ENCODE measurements around the gene MED31. TPM values are rescaled to one million over a fixed set of nuclear protein-coding genes. Genes with fewer than 3 reads are reported as not detected.

MED31 gene
- total RNA-seq, 1 donor from 2014 or later, result 21.0 TPM

DNA sequence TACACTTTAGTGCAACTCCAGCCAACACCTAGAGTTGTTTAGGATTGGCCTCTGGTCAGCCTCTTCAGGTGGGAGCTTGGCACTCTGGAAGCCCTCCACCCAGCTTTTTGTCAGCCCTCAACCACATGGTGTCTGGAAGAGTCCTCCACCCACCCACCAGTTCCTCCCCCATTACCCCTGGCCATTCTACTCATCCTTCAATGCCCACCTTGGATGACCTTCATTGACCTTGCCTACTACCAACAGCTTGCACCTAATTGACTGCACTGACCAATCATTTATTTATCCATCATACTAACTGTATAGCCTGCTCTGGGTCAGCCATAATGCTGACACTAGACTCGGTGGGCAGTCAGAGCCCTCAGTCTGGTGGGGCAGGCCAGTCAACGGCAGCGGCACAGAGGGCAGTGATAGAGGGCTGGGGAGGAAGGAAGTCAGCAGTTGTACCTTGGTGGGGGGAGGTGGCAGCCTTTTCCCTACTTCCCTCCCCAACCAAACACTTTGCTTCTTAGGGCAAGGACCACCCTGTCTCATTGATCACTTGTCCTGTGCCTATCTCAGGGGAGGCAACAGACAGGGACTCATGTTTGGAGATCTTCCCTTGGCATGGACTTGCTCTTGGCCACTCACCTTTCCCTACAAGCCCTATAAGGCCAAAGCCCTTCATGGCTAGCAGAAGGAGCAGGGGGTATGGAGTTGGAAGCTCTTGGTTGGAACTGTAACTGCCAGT, 32.5 kb upstream of the MED31 start:
- H3K4me3 ChIP-seq (ENCODE audit: insufficient read depth, low read depth, low read length), result no peak overlapping the region
- H3K27me3 ChIP-seq (ENCODE audit: insufficient read depth, low read length), result peaks cover 2% of the 10 kb centered on the region
- Mint-ChIP-seq H3K27me3 (ENCODE audit: low read depth, unreplicated experiment) (peaks cover 52% of the 10 kb centered on the region), H3K4me3 (ENCODE audit: unreplicated experiment) (peak overlapping the region; percentile 46), H3K27ac (ENCODE audit: unreplicated experiment) (no peak overlapping the region), H3K4me1 (ENCODE audit: low read depth, unreplicated experiment) (peaks cover 6% of the 10 kb centered on the region), H3K9me3 (ENCODE audit: unreplicated experiment) (peaks cover 3% of the 10 kb centered on the region), H3K36me3 (ENCODE audit: low read depth, unreplicated experiment) (no peaks in the 10 kb centered on the region)
- H3K79me2 ChIP-seq (ENCODE audit: insufficient read depth, low read length), result no peaks in the 10 kb centered on the region
- no peak overlapping the region for H3K9ac ChIP-seq (ENCODE audit: low read length)
- no peaks in the 10 kb centered on the region for H3K9me3 ChIP-seq (ENCODE audit: insufficient read depth, low read depth, low read length)
- no peak for FAIRE-seq
- TF ChIP-seq EZH2 (IDR thresholded peaks at IDR 0.05; ENCODE audit: insufficient read depth, low read length) (no peak), CTCF (IDR thresholded peaks at IDR 0.05; ENCODE audit: insufficient read depth, low read depth, low read length) (no peak)
- no peak overlapping the region for H2AFZ ChIP-seq (ENCODE audit: low read depth, low read length)
- H3K27ac ChIP-seq (ENCODE audit: low read depth, low read length), result no peak overlapping the region
- H3K4me1 ChIP-seq (ENCODE audit: insufficient read depth, low read length), result no peaks in the 10 kb centered on the region
- H3K36me3 ChIP-seq (ENCODE audit: insufficient read depth, low read length), result no peaks in the 10 kb centered on the region
- no peak for DNase-seq (ENCODE audit: low read depth)
- no peak overlapping the region for H3K4me2 ChIP-seq (ENCODE audit: low read length)
- no peaks in the 10 kb centered on the region for H4K20me1 ChIP-seq (ENCODE audit: insufficient read depth, low read length)

DNA sequence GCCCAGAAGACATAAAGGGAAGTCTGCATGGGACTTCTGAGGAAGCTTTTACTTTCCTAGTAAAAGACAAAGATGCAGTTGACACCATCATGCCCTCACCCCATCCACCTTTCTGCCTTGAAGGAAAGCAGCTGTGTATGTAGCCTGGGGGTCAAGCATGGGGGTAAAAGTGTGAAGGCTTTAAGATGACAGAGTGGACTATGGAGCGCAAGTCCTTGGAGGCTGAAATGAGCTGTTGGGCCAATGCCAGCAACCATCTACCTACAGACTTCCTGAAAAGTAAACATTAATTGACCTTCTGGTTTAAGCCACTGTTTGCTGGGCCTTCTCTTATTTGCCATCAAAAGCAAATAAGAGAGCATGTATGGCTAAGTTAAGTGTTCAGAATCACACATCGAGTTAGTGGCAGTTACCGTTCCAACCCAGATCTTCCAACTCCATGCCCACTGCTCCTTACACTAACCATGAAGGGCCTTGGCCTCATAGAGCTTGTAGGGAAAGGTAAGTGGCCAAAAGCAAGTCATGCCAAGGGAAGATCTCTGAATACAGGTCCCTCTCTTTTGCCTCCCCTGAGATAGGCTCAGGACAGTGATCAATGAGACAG, 31.8 kb upstream of the MED31 start:
- peaks cover 52% of the 10 kb centered on the region for H3K27me3 Mint-ChIP-seq (ENCODE audit: low read depth, unreplicated experiment)
- DNase-seq (ENCODE audit: low read depth), result no peak
- no peak for TF ChIP-seq CTCF (IDR thresholded peaks at IDR 0.05; ENCODE audit: insufficient read depth, low read depth, low read length)
- TF ChIP-seq EZH2 (IDR thresholded peaks at IDR 0.05; ENCODE audit: insufficient read depth, low read length), result no peak

DNA sequence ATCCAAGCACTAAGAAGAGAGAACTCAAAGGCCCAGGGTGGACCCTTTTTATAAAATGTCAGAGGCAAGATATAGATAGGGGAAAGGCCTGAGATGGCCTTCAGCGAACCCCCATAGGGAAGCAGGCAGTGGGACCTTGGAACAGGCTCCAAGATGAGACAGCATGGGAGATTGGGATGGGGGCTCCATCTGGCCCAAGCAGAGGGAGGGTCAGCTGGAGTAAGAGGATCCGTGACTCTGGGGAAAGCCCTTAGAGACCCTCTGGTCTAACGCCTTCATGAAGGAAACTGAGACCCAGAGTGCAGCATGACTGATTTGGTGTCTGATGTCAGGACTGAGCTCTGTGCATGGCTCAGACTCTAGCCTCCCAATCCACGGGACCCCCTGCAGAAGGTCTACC, 30.9 kb upstream of the MED31 start:
- H3K27ac ChIP-seq (ENCODE audit: low read depth, low read length), result no peak overlapping the region
- H3K9ac ChIP-seq (ENCODE audit: low read length), result no peak overlapping the region
- FAIRE-seq, result no peak
- no peaks in the 10 kb centered on the region for H3K36me3 ChIP-seq (ENCODE audit: insufficient read depth, low read length)
- peaks cover 46% of the 10 kb centered on the region for H3K27me3 Mint-ChIP-seq (ENCODE audit: low read depth, unreplicated experiment)
- no peaks in the 10 kb centered on the region for H3K36me3 Mint-ChIP-seq (ENCODE audit: low read depth, unreplicated experiment)
- no peak overlapping the region for H3K4me2 ChIP-seq (ENCODE audit: low read length)
- peaks cover 10% of the 10 kb centered on the region for H3K4me1 Mint-ChIP-seq (ENCODE audit: low read depth, unreplicated experiment)
- no peaks in the 10 kb centered on the region for H3K79me2 ChIP-seq (ENCODE audit: insufficient read depth, low read length)
- no peaks in the 10 kb centered on the region for H3K4me1 ChIP-seq (ENCODE audit: insufficient read depth, low read length)
- DNase-seq (ENCODE audit: low read depth), result no peak
- TF ChIP-seq EZH2 (IDR thresholded peaks at IDR 0.05; ENCODE audit: insufficient read depth, low read length), result no peak
- no peak for TF ChIP-seq CTCF (IDR thresholded peaks at IDR 0.05; ENCODE audit: insufficient read depth, low read depth, low read length)
- H3K4me3 ChIP-seq (ENCODE audit: insufficient read depth, low read depth, low read length), result no peak overlapping the region
- no peak overlapping the region for H2AFZ ChIP-seq (ENCODE audit: low read depth, low read length)
- H3K4me3 Mint-ChIP-seq (ENCODE audit: unreplicated experiment), result no peak overlapping the region
- H3K9me3 ChIP-seq (ENCODE audit: insufficient read depth, low read depth, low read length), result no peaks in the 10 kb centered on the region
- peaks cover 3% of the 10 kb centered on the region for H3K9me3 Mint-ChIP-seq (ENCODE audit: unreplicated experiment)
- no peak overlapping the region for H3K27ac Mint-ChIP-seq (ENCODE audit: unreplicated experiment)
- H3K27me3 ChIP-seq (ENCODE audit: insufficient read depth, low read length), result peaks cover 8% of the 10 kb centered on the region
- no peaks in the 10 kb centered on the region for H4K20me1 ChIP-seq (ENCODE audit: insufficient read depth, low read length)

More for the DNA sequence above, 31.8 kb upstream of the MED31 start:
- Histone ChIP-seq H3K27ac (ENCODE audit: low read depth, low read length) (no peak overlapping the region), H3K4me2 (ENCODE audit: low read length) (no peak overlapping the region), H3K27me3 (ENCODE audit: insufficient read depth, low read length) (peaks cover 8% of the 10 kb centered on the region), H3K36me3 (ENCODE audit: insufficient read depth, low read length) (no peaks in the 10 kb centered on the region), H3K4me1 (ENCODE audit: insufficient read depth, low read length) (no peaks in the 10 kb centered on the region), H4K20me1 (ENCODE audit: insufficient read depth, low read length) (no peaks in the 10 kb centered on the region), H3K9me3 (ENCODE audit: insufficient read depth, low read depth, low read length) (no peaks in the 10 kb centered on the region), H3K9ac (ENCODE audit: low read length) (no peak overlapping the region), H2AFZ (ENCODE audit: low read depth, low read length) (no peak overlapping the region), H3K4me3 (ENCODE audit: insufficient read depth, low read depth, low read length) (no peak overlapping the region), H3K79me2 (ENCODE audit: insufficient read depth, low read length) (no peaks in the 10 kb centered on the region)
- H3K36me3 Mint-ChIP-seq (ENCODE audit: low read depth, unreplicated experiment), result no peaks in the 10 kb centered on the region
- peaks cover 3% of the 10 kb centered on the region for H3K9me3 Mint-ChIP-seq (ENCODE audit: unreplicated experiment)
- no peak for FAIRE-seq
- H3K4me3 Mint-ChIP-seq (ENCODE audit: unreplicated experiment), result no peak overlapping the region
- no peak overlapping the region for H3K27ac Mint-ChIP-seq (ENCODE audit: unreplicated experiment)
- peaks cover 6% of the 10 kb centered on the region for H3K4me1 Mint-ChIP-seq (ENCODE audit: low read depth, unreplicated experiment)

Data from astrocyte (in vitro differentiated cells and primary cell).